Sigmoid colon (tissue), 7 donors: Measurements from ENCODE around the gene UNC13C. TPM values are rescaled to one million over a fixed set of nuclear protein-coding genes. Genes with fewer than 3 reads are reported as not detected.

ENCODE experiments used
- DNase-seq: peaks from one replicate; pipeline ENCODE4 v3.0.0-alpha.2; 2019
- H3K27ac ChIP-seq, 4 donors: fragments of 200-600 bp; sonication (generic); one replicate each; pipeline ENCODE4 v1.5.1; 2016 to 2019; ENCODE audit warnings: mild to moderate bottlenecking in 1 of 4
- H3K27me3 ChIP-seq, 3 donors: fragments of 200-600 bp; sonication (generic); one replicate each; pipeline ENCODE4 v1.5.1; 2019; ENCODE audit warnings: mild to moderate bottlenecking in 1 of 3
- H3K36me3 ChIP-seq, 4 donors: fragments of 200-600 bp; sonication (generic); one replicate each; pipeline ENCODE4 v1.5.1; 2016 to 2019
- H3K4me1 ChIP-seq, 4 donors: fragments of 200-600 bp; sonication (generic); one replicate each; pipeline ENCODE4 v1.5.1; 2017 to 2019
- H3K4me3 ChIP-seq, 4 donors: fragments of 200-600 bp; sonication (generic); one replicate each; pipeline ENCODE4 v1.5.1; 2017 to 2019; ENCODE audit warnings: mild to moderate bottlenecking in 2 of 4, moderate library complexity in 1 of 4
- H3K9me3 ChIP-seq, 4 donors: fragments of 200-600 bp in 3 of 4; sonication (generic) in 3 of 4; one replicate each; pipeline versions ENCODE4 v1.5.1 to v1.6.1; 2013 to 2019
- CTCF ChIP-seq, 4 experiments: fragments of 450-650 bp in 3 of 4; fragments of 200-600 bp in 1 of 4; IDR thresholded peaks; one replicate each; pipeline ENCODE4 v1.5.1; 2016 to 2019; ENCODE audit warnings: antibody characterized with exemption in 4 of 4, mild to moderate bottlenecking in 3 of 4, moderate library complexity in 2 of 4
- EP300 ChIP-seq, 4 donors: sonication (generic); formaldehyde crosslinking; IDR thresholded peaks; one replicate each; pipeline ENCODE4 v1.6.1; 2017; ENCODE audit warnings: antibody characterized with exemption in 4 of 4
- POLR2A ChIP-seq, 2 donors: fragments of 450-650 bp; IDR thresholded peaks; one replicate each; pipeline ENCODE4 v1.6.1; 2016; ENCODE audit warnings: antibody characterized with exemption in 2 of 2, mild to moderate bottlenecking in 2 of 2, moderate library complexity in 2 of 2
- POLR2AphosphoS5 ChIP-seq, 4 donors: sonication (generic); formaldehyde crosslinking; IDR thresholded peaks; one replicate each; pipeline ENCODE4 v1.6.1; 2017; ENCODE audit warnings: antibody characterized with exemption in 4 of 4
- WGBS, 2 donors: extraction: QIAGEN DNeasy Blood & Tissue Kit; methylation state at CpG; one replicate each; pipeline ENCODE4 v1.1.7; 2013; 5-methylcytosine and 5-hydroxymethylcytosine counted together
- intact Hi-C: fragments of 100-400 bp; cut with DNase I; formaldehyde crosslinking; loops from one replicate; pipeline ENCODE4 v1.15.1; 2023
- polyA plus RNA-seq, 3 donors: library from polyadenylated mRNA; stranded (reverse); fragments of 200-250 nt; gene quantifications; one replicate each; pipeline ENCODE4 v1.2.3, GENCODE V29; 2013
- total RNA-seq, 4 donors: library from RNA; depleted of rRNA; stranded (reverse); fragments of >200 nt; gene quantifications; one replicate each; pipeline ENCODE4 v1.1.0, GENCODE V29; 2016
- donor health status: healthy with polysubstance abuse.
- donor health status: Bipolar disorder and iron deficiency.
- donor health status: healthy.

UNC13C gene
- total and polyA plus RNA-seq, 7 donors, result under 0.01 to 1.7 (median 1.3) TPM; not detected in 1

GRCh38 chr15:54131410-54131809, 153.2 kb downstream of the UNC13C start:
- Histone ChIP-seq H3K4me3 (no peak overlapping the region), H3K36me3 (no peaks in the 10 kb centered on the region), H3K4me1 (no peaks in the 10 kb centered on the region), H3K9me3 (no peaks in the 10 kb centered on the region), H3K27me3 (no peaks in the 10 kb centered on the region), H3K27ac (no peak overlapping the region)
- 71 to 72% methylated on average over 3 of the region's 3 CpGs for whole genome bisulfite sequencing, 2 donors
- intact Hi-C loops, result no loop called here
- TF ChIP-seq POLR2A (IDR thresholded peaks at IDR 0.05) (no peak), POLR2AphosphoS5 (IDR thresholded peaks at IDR 0.05) (no peak), EP300 (IDR thresholded peaks at IDR 0.05) (no peak), CTCF (IDR thresholded peaks at IDR 0.05) (no peak)
- DNase-seq, result no peak

- TF ChIP-seq POLR2A (IDR thresholded peaks at IDR 0.05) (no peak), POLR2AphosphoS5 (IDR thresholded peaks at IDR 0.05) (no peak), CTCF (IDR thresholded peaks at IDR 0.05) (no peak), EP300 (IDR thresholded peaks at IDR 0.05) (no peak)
- no peak overlapping the region for H3K27ac ChIP-seq
- no peak for DNase-seq
- intact Hi-C loops, result no loop called here
- no peak overlapping the region for H3K4me3 ChIP-seq
- H3K4me1 ChIP-seq, result no peaks in the 10 kb centered on the region
- 67 to 86% methylated on average over 1 of the region's 1 CpG for WGBS, 2 donors
- no peaks in the 10 kb centered on the region for H3K9me3 ChIP-seq
- H3K36me3 ChIP-seq, result no peaks in the 10 kb centered on the region
- no peaks in the 10 kb centered on the region for H3K27me3 ChIP-seq
Measured at GRCh38 chr15:54149115-54149531, 170.9 kb downstream of the UNC13C start.

- Histone ChIP-seq H3K36me3 (no peaks in the 10 kb centered on the region), H3K27ac (no peak overlapping the region), H3K4me1 (no peaks in the 10 kb centered on the region), H3K9me3 (no peaks in the 10 kb centered on the region), H3K27me3 (no peaks in the 10 kb centered on the region), H3K4me3 (no peak overlapping the region)
- TF ChIP-seq POLR2A (IDR thresholded peaks at IDR 0.05) (no peak), POLR2AphosphoS5 (IDR thresholded peaks at IDR 0.05) (no peak), CTCF (IDR thresholded peaks at IDR 0.05) (no peak), EP300 (IDR thresholded peaks at IDR 0.05) (no peak)
- no peak for DNase-seq
- 58 to 81% methylated on average over 4 of the region's 4 CpGs for WGBS, 2 donors
- intact Hi-C loops, result no loop called here
Measured at GRCh38 chr15:54150255-54150654, 172.0 kb downstream of the UNC13C start.

GRCh38 chr15:54159012-54159411, 180.8 kb downstream of the UNC13C start:
- no peaks in the 10 kb centered on the region for H3K4me1 ChIP-seq
- no peak for TF ChIP-seq CTCF (IDR thresholded peaks at IDR 0.05)
- TF ChIP-seq POLR2AphosphoS5 (IDR thresholded peaks at IDR 0.05), result no peak
- TF ChIP-seq POLR2A (IDR thresholded peaks at IDR 0.05), result no peak
- no peak for TF ChIP-seq EP300 (IDR thresholded peaks at IDR 0.05)
- H3K36me3 ChIP-seq, result no peaks in the 10 kb centered on the region
- H3K9me3 ChIP-seq, result no peaks in the 10 kb centered on the region
- 85 to 90% methylated on average over 4 of the region's 4 CpGs for WGBS, 2 donors
- DNase-seq, result no peak
- no peaks in the 10 kb centered on the region for H3K27me3 ChIP-seq
- H3K27ac ChIP-seq, result no peak overlapping the region
- intact Hi-C loops, result no loop called here
- no peak overlapping the region for H3K4me3 ChIP-seq

- DNase-seq, result no peak
- Histone ChIP-seq H3K4me1 (no peaks in the 10 kb centered on the region), H3K36me3 (no peaks in the 10 kb centered on the region), H3K27me3 (no peaks in the 10 kb centered on the region), H3K27ac (no peak overlapping the region), H3K9me3 (peaks cover 0 to 2% (median 0%) of the 10 kb centered on the region in 4 donors), H3K4me3 (no peak overlapping the region)
- WGBS, 2 donors, result 70 to 91% methylated on average over 1 of the region's 1 CpG
- TF ChIP-seq POLR2A (IDR thresholded peaks at IDR 0.05) (no peak), CTCF (IDR thresholded peaks at IDR 0.05) (no peak), POLR2AphosphoS5 (IDR thresholded peaks at IDR 0.05) (no peak), EP300 (IDR thresholded peaks at IDR 0.05) (no peak)
- intact Hi-C loops, result no loop called here
Measured at GRCh38 chr15:54187325-54187724, 209.1 kb downstream of the UNC13C start.
